A549 (cell line): ENCODE results near the gene HOXA5. TPM values are rescaled to one million over a fixed set of nuclear protein-coding genes. Genes with fewer than 3 reads are reported as not detected.

Experiments used
- ATAC-seq, 2 experiments: fragments of 200-7000 bp in 1 of 2; fragments of >200 bp in 1 of 2; cut with Nextera tagmentation in 1 of 2; cut with Tn5 transposase in 1 of 2; 3 replicates each; pipeline versions ENCODE4 v1.8.0 to v1.9.1; 2018 to 2020; ENCODE audit warnings: mild to moderate bottlenecking in 1 of 2, moderate library complexity in 1 of 2
- CTCF ChIA-PET: fragments of 300-600 bp; sonication (Branson Sonifier 250); formaldehyde crosslinking; extraction: SDS; loops from one replicate; lab custom pipeline; 2021; ENCODE audit warnings: antibody characterized with exemption, inconsistent platforms; lab: Yijun Ruan, JAX
- POLR2A ChIA-PET: fragments of 350-600 bp; formaldehyde crosslinking; extraction: SDS; loops from one replicate; lab custom pipeline; 2021; ENCODE audit warnings: antibody characterized with exemption, inconsistent platforms; lab: Yijun Ruan, JAX
- DNase-seq, 2 experiments: peaks; one replicate each; pipeline versions ENCODE4 v3.0.0 to v3.0.0-alpha.2; 2011 to 2016; ENCODE audit warnings: low read depth in 1 of 2, low spot score in 1 of 2
- FAIRE-seq: peaks from 2 replicates; lab custom pipeline; 2011; peaks lifted over from hg19 to GRCh38; lab: Jason Lieb, UNC
- H3K27ac ChIP-seq, 2 experiments: fragments of >200 bp; sonication (Bioruptor Twin); formaldehyde crosslinking; 3 replicates each; pipeline ENCODE4 v1.5.1; 2016 to 2017
- H3K4me1 ChIP-seq: fragments of >200 bp; sonication (Bioruptor Twin); formaldehyde crosslinking; 3 replicates; pipeline ENCODE4 v1.6.1; 2016
- H3K4me2 ChIP-seq: fragments of >200 bp; sonication (Bioruptor Twin); formaldehyde crosslinking; 3 replicates; pipeline ENCODE4 v1.6.1; 2016
- H3K4me3 ChIP-seq: fragments of >200 bp; sonication (Bioruptor Twin); formaldehyde crosslinking; 3 replicates; pipeline ENCODE4 v1.5.1; 2016
- H3K9me3 ChIP-seq: fragments of >200 bp; sonication (Bioruptor Twin); formaldehyde crosslinking; 3 replicates; pipeline ENCODE4 v1.6.1; 2016
- BHLHE40 ChIP-seq: IDR thresholded peaks from 2 replicates; pipeline ENCODE4 v1.6.1; 2012; ENCODE audit warnings: low read depth, low read length, inconsistent platforms
- CBX2 ChIP-seq: fragments of 200-600 bp; sonication (generic); IDR thresholded peaks from 2 replicates; pipeline ENCODE4 v1.6.1; 2016; ENCODE audit warnings: low read depth, mild to moderate bottlenecking, borderline replicate concordance
- CEBPB ChIP-seq, 2 experiments: fragments of >200 bp in 1 of 2; sonication (Bioruptor Twin) in 1 of 2; formaldehyde crosslinking in 1 of 2; IDR thresholded peaks; 2 replicates each; pipeline ENCODE4 v1.6.1; 2012 to 2016
- CHD4 ChIP-seq: fragments of 200-600 bp; sonication (generic); IDR thresholded peaks from 2 replicates; pipeline ENCODE4 v1.6.1; 2016; ENCODE audit warnings: antibody characterized with exemption, mild to moderate bottlenecking, borderline replicate concordance
- EHF ChIP-seq: fragments of 250-450 bp; sonication (Bioruptor Pico); IDR thresholded peaks from 2 replicates; pipeline ENCODE4 v1.5.0; 2020; ENCODE audit warnings: mild to moderate bottlenecking
- EHMT2 ChIP-seq: fragments of 200-600 bp; sonication (generic); IDR thresholded peaks from 2 replicates; pipeline ENCODE4 v1.6.1; 2016; ENCODE audit warnings: antibody characterized with exemption, low read depth, mild to moderate bottlenecking, moderate library complexity
- EP300 ChIP-seq, 2 experiments: fragments of >200 bp; sonication (Bioruptor Twin); formaldehyde crosslinking; IDR thresholded peaks; 2 replicates in 1 of 2; 3 replicates in 1 of 2; pipeline ENCODE4 v1.6.1; 2016 to 2017
- FOSB ChIP-seq: fragments of 250-450 bp; sonication (Bioruptor Pico); IDR thresholded peaks from 2 replicates; pipeline ENCODE4 v1.5.0; 2020; ENCODE audit warnings: mild to moderate bottlenecking, moderate library complexity
- FOXS1 ChIP-seq: fragments of 250-450 bp; sonication (Bioruptor Pico); IDR thresholded peaks from 2 replicates; pipeline ENCODE4 v1.5.0; 2020; ENCODE audit warnings: mild to moderate bottlenecking, moderate library complexity
- HDAC2 ChIP-seq: fragments of 200-600 bp; sonication (generic); IDR thresholded peaks from 2 replicates; pipeline ENCODE4 v1.6.1; 2016
- HOXA7 ChIP-seq: fragments of 250-450 bp; sonication (Bioruptor Pico); IDR thresholded peaks from 2 replicates; pipeline ENCODE4 v1.5.0; 2020; ENCODE audit warnings: mild to moderate bottlenecking, moderate library complexity
- HOXB13 ChIP-seq: fragments of 250-450 bp; sonication (Bioruptor Pico); IDR thresholded peaks from 2 replicates; pipeline ENCODE4 v1.5.0; 2020; ENCODE audit warnings: low read depth, mild to moderate bottlenecking, moderate library complexity
- KDM1A ChIP-seq: fragments of 200-600 bp; sonication (generic); IDR thresholded peaks from 2 replicates; pipeline ENCODE4 v1.6.1; 2016; ENCODE audit warnings: low read depth, mild to moderate bottlenecking
- KDM5A ChIP-seq: fragments of 200-600 bp; sonication (generic); IDR thresholded peaks from 2 replicates; pipeline ENCODE4 v1.6.1; 2016; ENCODE audit warnings: antibody characterized with exemption, mild to moderate bottlenecking
- MAFK ChIP-seq: fragments of 450-650 bp; IDR thresholded peaks from 2 replicates; pipeline ENCODE4 v1.6.1; 2014; ENCODE audit not compliant: partially characterized antibody
- MAZ ChIP-seq: fragments of 150-350 bp; IDR thresholded peaks from 2 replicates; pipeline ENCODE4 v1.6.1; 2014; ENCODE audit warnings: antibody characterized with exemption, low read depth, low read length, borderline replicate concordance
- POLR2A ChIP-seq: IDR thresholded peaks from 2 replicates; pipeline ENCODE4 v1.6.1; 2012; ENCODE audit warnings: mild to moderate bottlenecking, low read length
- RAD21 ChIP-seq, 2 experiments: fragments of >200 bp in 1 of 2; sonication (Bioruptor Twin) in 1 of 2; formaldehyde crosslinking in 1 of 2; IDR thresholded peaks in 1 of 2; conservative IDR thresholded peaks in 1 of 2; 2 replicates in 1 of 2; 3 replicates in 1 of 2; pipeline ENCODE4 v1.6.1; 2012 to 2018; ENCODE audit warnings: inconsistent platforms in 1 of 2
- RCOR1 ChIP-seq: fragments of 150-350 bp; IDR thresholded peaks from 2 replicates; pipeline ENCODE4 v1.6.1; 2014; ENCODE audit warnings: antibody characterized with exemption, low read length, low read depth
- RFX5 ChIP-seq: fragments of 450-650 bp; IDR thresholded peaks from 2 replicates; pipeline ENCODE4 v1.7.1; 2014; ENCODE audit warnings: antibody characterized with exemption, mild to moderate bottlenecking, moderate library complexity
- ZC3H11A ChIP-seq: fragments of 450-650 bp; IDR thresholded peaks from 2 replicates; pipeline ENCODE4 v1.6.1; 2014; ENCODE audit warnings: antibody characterized with exemption, mild to moderate bottlenecking
- ZSCAN20 ChIP-seq: fragments of 250-450 bp; sonication (Bioruptor Pico); IDR thresholded peaks from 2 replicates; pipeline ENCODE4 v1.8.0; 2022; ENCODE audit warnings: mild to moderate bottlenecking, moderate library complexity
- WGBS: methylation state at CpG from one replicate; pipeline ENCODE4 v1.1.6; 2017; ENCODE audit errors: missing lambda C conversion rate; 5-methylcytosine and 5-hydroxymethylcytosine counted together
- polyA plus RNA-seq, 4 experiments: library from polyadenylated mRNA; depleted of rRNA in 3 of 4; stranded (reverse); fragments of >200 nt; fragmentation: RNase III in 1 of 4; extraction: RNeasy Plus Mini Kit Qiagen cat#74134 plus additional on column Dnase treatment in 1 of 4; gene quantifications; 2 replicates in 3 of 4; 3 replicates in 1 of 4; pipeline ENCODE4 v1.2.3, GENCODE V29; 2011 to 2017
- TF ChIP-seq, protein P1 (sequence below): IDR thresholded peaks from 2 replicates; pipeline ENCODE4 v1.6.1; 2012
- TF ChIP-seq, protein P2 (sequence below): fragments of 450-650 bp; IDR thresholded peaks from 2 replicates; pipeline ENCODE4 v1.6.1; 2014; ENCODE audit warnings: antibody characterized with exemption
- TF ChIP-seq, protein P3 (sequence below): fragments of >200 bp; sonication (Bioruptor Twin); formaldehyde crosslinking; IDR thresholded peaks from 2 replicates; pipeline ENCODE4 v1.6.1; 2016
- TF ChIP-seq, protein P4 (sequence below): fragments of 250-450 bp; sonication (Bioruptor Pico); IDR thresholded peaks from 2 replicates; pipeline ENCODE4 v1.5.0; 2021; ENCODE audit warnings: mild to moderate bottlenecking, moderate library complexity, borderline replicate concordance
- TF ChIP-seq, protein P5 (sequence below): IDR thresholded peaks from 2 replicates; pipeline ENCODE4 v1.6.1; 2012; ENCODE audit warnings: low read depth, borderline replicate concordance

Gene HOXA5
- polyA plus RNA-seq, 2 of the 4 experiments (the other 2 are of a cell fraction), result 4.0 to 6.5 TPM

DNA sequence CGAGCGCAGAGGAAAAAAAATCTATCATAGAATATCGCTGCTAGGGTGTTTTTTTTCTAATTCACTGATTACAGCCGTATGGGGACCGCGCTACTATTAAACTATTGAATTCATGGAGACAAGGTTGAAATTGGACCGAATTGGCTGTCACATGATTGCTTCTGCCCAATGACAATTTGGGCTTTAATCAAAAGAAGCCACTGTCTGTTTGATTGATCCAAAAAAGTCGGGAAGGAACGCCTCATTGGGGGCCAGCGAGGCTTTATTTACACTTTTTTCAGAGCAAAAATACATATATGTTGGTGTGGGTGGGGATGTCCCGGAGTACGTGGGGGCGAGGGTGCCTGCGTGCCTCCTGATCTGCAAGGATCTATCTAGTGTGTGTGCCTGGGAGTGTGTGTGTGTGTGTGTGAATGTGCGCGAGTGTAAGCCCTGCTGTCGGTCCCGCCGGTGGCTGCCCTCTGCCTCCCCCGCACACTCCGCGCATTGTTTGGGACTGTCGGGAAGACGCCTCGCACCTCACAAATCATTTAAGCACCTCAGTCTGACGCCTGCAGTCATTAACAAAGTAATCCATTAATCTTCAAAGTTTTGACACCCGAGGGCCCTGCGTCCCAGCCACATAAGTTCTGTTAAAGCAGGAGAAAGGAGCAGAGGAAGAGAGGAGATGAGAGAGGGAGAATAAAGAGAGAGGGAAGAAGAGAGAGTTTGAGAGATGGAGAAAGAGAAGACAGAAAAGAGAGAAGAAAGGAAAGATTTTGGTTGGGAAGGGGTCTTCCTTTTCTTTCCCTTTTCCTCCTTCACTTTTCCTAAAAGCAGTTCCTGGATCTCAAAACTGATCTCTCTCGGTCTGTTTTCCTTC is 40.7 kb downstream of the HOXA5 start, which contains the start of gene HOXA2:
Gene HOXA2, minus strand, starts transcription at position 103 of the 862 bp plus-strand sequence. CDS start 183 bp downstream, outside the sequence.
- H3K27ac ChIP-seq, result no peak within 1 kb of the TSS
- H3K4me2 ChIP-seq, result no peak within 1 kb of the TSS
- H3K4me3 ChIP-seq, result no peak within 1 kb of the TSS
- ChIA-PET POLR2A (no interaction called here), CTCF (no interaction called here)
- peaks cover 6% of the 10 kb centered on the region for H3K4me1 ChIP-seq
- TF ChIP-seq, protein P1, sequence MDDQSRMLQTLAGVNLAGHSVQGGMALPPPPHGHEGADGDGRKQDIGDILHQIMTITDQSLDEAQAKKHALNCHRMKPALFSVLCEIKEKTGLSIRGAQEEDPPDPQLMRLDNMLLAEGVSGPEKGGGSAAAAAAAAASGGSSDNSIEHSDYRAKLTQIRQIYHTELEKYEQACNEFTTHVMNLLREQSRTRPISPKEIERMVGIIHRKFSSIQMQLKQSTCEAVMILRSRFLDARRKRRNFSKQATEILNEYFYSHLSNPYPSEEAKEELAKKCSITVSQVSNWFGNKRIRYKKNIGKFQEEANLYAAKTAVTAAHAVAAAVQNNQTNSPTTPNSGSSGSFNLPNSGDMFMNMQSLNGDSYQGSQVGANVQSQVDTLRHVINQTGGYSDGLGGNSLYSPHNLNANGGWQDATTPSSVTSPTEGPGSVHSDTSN, result no peak
- TF ChIP-seq ZSCAN20 (CRISPR knock-in tag), result no peak
- no peaks in the 10 kb centered on the region for H3K9me3 ChIP-seq
- WGBS, result 94% methylated on average over 29 of the region's 29 CpGs
- DNase-seq (no peak), ATAC-seq (no peak), FAIRE-seq (no peak)

DNA sequence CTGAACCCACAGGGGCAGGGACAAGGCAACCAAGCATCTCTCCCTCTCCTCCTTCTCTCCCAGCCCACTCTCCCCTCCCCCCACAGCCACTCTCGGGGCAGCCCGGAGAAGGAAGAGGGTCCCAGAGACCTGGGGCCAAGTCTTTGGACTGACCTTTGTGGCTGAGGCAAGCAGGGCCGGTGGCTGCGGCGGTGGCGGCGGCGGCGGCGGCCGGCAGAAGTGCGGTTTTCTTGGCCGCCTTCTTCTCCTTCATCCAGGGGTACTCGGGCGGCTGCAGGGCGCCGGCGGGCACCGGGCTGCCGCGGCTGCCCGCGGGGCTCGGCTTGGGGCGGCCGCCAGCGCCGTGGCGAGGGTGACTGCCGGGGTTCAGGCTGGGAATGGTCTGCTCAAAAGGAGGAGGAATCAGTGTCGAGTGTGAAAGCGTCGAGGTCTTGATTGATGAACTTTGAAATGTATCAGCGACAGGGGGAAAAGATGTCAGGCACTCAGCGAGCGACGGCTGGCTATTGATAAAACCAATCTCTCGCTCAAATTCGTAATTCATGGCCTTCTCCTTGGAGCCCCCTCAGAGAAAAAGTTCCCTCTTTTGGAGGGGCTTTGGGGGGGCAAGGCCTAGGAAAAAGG is 41.4 kb downstream of the HOXA5 start:
- ChIA-PET CTCF (no interaction called here), POLR2A (no interaction called here)
- H3K4me2 ChIP-seq, result no peak overlapping the region
- 94% methylated on average over 39 of the region's 39 CpGs for WGBS
- ATAC-seq (no peak), DNase-seq (no peak), FAIRE-seq (no peak)
- H3K4me1 ChIP-seq, result peaks cover 12% of the 10 kb centered on the region
- no peak overlapping the region for H3K27ac ChIP-seq
- H3K4me3 ChIP-seq, result no peak overlapping the region
- no peak for TF ChIP-seq EP300 (IDR thresholded peaks at IDR 0.05)
- TF ChIP-seq FOXS1 (CRISPR knock-in tag), result no peak
- no peak for TF ChIP-seq RFX5
- TF ChIP-seq EHMT2, result no peak
- no peak for TF ChIP-seq CHD4
- no peak for TF ChIP-seq HDAC2
- TF ChIP-seq, protein P2, sequence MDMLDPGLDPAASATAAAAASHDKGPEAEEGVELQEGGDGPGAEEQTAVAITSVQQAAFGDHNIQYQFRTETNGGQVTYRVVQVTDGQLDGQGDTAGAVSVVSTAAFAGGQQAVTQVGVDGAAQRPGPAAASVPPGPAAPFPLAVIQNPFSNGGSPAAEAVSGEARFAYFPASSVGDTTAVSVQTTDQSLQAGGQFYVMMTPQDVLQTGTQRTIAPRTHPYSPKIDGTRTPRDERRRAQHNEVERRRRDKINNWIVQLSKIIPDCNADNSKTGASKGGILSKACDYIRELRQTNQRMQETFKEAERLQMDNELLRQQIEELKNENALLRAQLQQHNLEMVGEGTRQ, result no peak
- TF ChIP-seq HOXA7 (CRISPR knock-in tag), result no peak
- TF ChIP-seq, protein P3, sequence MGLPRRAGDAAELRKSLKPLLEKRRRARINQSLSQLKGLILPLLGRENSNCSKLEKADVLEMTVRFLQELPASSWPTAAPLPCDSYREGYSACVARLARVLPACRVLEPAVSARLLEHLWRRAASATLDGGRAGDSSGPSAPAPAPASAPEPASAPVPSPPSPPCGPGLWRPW, result no peak
- TF ChIP-seq BHLHE40, result no peak
- TF ChIP-seq ZC3H11A, result no peak
- TF ChIP-seq KDM5A, result no peak
- no peaks in the 10 kb centered on the region for H3K9me3 ChIP-seq

DNA sequence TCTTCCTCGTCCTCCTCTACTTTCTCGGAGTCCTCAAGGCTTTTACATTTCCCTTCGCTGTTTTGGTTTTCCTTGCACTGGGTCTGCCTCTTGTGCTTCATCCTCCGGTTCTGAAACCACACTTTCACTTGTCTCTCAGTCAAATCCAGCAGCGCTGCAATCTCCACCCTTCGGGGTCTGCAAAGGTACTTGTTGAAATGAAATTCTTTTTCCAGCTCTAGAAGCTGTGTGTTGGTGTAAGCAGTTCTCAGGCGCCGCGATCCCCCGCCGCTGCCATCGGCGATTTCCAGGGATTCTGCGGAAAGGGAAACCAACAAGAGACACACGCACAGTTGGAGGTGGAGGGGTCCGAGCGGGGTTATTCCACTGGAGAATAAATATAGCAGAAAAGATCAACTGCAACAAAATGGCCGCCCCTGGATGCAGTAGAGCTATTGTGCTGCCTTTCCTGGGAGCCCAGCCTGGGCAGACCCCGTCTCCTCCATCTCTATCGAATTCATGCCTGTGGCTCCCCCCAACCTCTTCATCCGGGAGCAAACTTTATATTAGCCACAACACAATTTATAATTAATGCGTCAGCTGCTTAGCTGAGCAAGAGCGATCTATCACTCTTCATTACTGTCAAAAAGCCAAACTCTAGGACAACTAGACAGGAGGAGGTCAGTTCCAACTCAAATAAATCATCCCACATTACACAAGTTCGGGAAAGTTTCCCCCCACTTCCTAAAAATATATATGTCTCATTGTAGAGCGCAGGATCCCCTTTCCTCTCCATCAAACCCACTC is 42.1 kb downstream of the HOXA5 start:
- H3K4me1 ChIP-seq, result peaks cover 12% of the 10 kb centered on the region
- ChIA-PET POLR2A (no interaction called here), CTCF (interaction anchor here (0.9 to 3.8 kb wide), 2 partner anchors 9 to 14 kb away, joined by 3 to 17 read pairs; no protein-coding TSS in a partner anchor)
- TF ChIP-seq, protein P4, sequence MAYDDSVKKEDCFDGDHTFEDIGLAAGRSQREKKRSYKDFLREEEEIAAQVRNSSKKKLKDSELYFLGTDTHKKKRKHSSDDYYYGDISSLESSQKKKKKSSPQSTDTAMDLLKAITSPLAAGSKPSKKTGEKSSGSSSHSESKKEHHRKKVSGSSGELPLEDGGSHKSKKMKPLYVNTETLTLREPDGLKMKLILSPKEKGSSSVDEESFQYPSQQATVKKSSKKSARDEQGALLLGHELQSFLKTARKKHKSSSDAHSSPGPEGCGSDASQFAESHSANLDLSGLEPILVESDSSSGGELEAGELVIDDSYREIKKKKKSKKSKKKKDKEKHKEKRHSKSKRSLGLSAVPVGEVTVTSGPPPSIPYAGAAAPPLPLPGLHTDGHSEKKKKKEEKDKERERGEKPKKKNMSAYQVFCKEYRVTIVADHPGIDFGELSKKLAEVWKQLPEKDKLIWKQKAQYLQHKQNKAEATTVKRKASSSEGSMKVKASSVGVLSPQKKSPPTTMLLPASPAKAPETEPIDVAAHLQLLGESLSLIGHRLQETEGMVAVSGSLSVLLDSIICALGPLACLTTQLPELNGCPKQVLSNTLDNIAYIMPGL (CRISPR knock-in tag), result no peak
- TF ChIP-seq CBX2 (no peak), MAFK (no peak), MAZ (no peak), EHF (CRISPR knock-in tag) (no peak), RAD21 (conservative IDR thresholded peaks at IDR 0.05 in 1 of 2, IDR thresholded peaks at IDR 0.05 in 1 of 2) (no peak), FOSB (CRISPR knock-in tag) (no peak), CEBPB (IDR thresholded peaks at IDR 0.05) (no peak), POLR2A (no peak), KDM1A (no peak), RCOR1 (no peak), HOXB13 (CRISPR knock-in tag) (no peak)
- TF ChIP-seq, protein P5, sequence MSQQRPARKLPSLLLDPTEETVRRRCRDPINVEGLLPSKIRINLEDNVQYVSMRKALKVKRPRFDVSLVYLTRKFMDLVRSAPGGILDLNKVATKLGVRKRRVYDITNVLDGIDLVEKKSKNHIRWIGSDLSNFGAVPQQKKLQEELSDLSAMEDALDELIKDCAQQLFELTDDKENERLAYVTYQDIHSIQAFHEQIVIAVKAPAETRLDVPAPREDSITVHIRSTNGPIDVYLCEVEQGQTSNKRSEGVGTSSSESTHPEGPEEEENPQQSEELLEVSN, result no peak
- TF ChIP-seq, protein P2, result no peak
- H3K27ac ChIP-seq, result no peak overlapping the region
- H3K4me2 ChIP-seq, result no peak overlapping the region
- no peaks in the 10 kb centered on the region for H3K9me3 ChIP-seq
- H3K4me3 ChIP-seq, result no peak overlapping the region
- no peak for DNase-seq
- WGBS, result 94% methylated on average over 25 of the region's 25 CpGs
- FAIRE-seq, result no peak
- ATAC-seq, result no peak
